ENCODE results near the gene MAPK11.

DNA sequence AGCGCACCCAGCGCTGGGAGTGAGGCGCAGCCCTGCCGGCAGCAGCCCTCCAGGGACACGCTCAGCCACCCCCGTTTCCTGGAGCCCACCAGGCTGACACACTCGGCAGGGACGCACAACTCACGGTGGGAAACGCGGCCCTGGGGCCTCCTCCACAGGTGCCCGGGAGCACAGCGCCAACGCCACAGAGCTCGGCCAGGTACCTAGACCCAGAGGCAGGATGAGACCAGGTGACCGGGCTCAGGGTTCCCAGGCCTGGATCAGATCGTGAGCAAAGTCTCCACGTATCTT, 43.4 kb downstream of the MAPK11 start:
- TF ChIP-seq, protein P1, sequence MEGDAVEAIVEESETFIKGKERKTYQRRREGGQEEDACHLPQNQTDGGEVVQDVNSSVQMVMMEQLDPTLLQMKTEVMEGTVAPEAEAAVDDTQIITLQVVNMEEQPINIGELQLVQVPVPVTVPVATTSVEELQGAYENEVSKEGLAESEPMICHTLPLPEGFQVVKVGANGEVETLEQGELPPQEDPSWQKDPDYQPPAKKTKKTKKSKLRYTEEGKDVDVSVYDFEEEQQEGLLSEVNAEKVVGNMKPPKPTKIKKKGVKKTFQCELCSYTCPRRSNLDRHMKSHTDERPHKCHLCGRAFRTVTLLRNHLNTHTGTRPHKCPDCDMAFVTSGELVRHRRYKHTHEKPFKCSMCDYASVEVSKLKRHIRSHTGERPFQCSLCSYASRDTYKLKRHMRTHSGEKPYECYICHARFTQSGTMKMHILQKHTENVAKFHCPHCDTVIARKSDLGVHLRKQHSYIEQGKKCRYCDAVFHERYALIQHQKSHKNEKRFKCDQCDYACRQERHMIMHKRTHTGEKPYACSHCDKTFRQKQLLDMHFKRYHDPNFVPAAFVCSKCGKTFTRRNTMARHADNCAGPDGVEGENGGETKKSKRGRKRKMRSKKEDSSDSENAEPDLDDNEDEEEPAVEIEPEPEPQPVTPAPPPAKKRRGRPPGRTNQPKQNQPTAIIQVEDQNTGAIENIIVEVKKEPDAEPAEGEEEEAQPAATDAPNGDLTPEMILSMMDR (IDR thresholded peaks at IDR 0.05 in 2 of 3, conservative IDR thresholded peaks at IDR 0.05 in 1 of 3; ENCODE audit: control insufficient read depth in 2 of 3, extremely low read depth in 1 of 3, insufficient read depth in 1 of 3, low read depth in 3 of 3, low read length in 3 of 3), result no peak
- TF ChIP-seq MEF2B (IDR thresholded peaks at IDR 0.05; ENCODE audit: partially characterized antibody, poor library complexity, severe bottlenecking) (no peak), EP300 (IDR thresholded peaks at IDR 0.05; ENCODE audit: borderline replicate concordance in 1 of 2, control insufficient read depth in 1 of 2, low read depth in 2 of 2, low read length in 2 of 2) (no peak), KAT2A (conservative IDR thresholded peaks at IDR 0.05; ENCODE audit: control insufficient read depth, low read depth, low read length) (no peak), SMC3 (IDR thresholded peaks at IDR 0.05; ENCODE audit: borderline replicate concordance, low read length) (no peak)

Data from GM12878 (cell line).